Measurements from ENCODE around the gene GPR148.

Gene GPR148

GRCh38 chr2:130749641-130750040 lies 20.8 kb downstream of the GPR148 start:
- DNase-seq (ENCODE audit: low spot score): no peak

GRCh38 chr2:130754811-130755210 lies 25.9 kb downstream of the GPR148 start:
- DNase-seq (ENCODE audit: low spot score): no peak

GRCh38 chr2:130755256-130756052 lies 26.6 kb downstream of the GPR148 start, which contains the start of gene AMER3:
TSS of gene AMER3 (plus strand) at chr2:130755540. CDS start at chr2:130762073, 6,533 bp downstream.
- DNase-seq (ENCODE audit: low spot score): no peak

- peak; percentile 48 for DNase-seq (ENCODE audit: low spot score)
These were observed 27.4 kb downstream of the GPR148 start for GRCh38 chr2:130756053-130756873.

GRCh38 chr2:130756874-130757668 lies 28.2 kb downstream of the GPR148 start:
- no peak for DNase-seq (ENCODE audit: low spot score)

- no peak for DNase-seq (ENCODE audit: low spot score)
These were observed 31.3 kb downstream of the GPR148 start for GRCh38 chr2:130759906-130760753.

- DNase-seq (ENCODE audit: low spot score): no peak
These were observed 32.2 kb downstream of the GPR148 start for GRCh38 chr2:130760754-130761751.

GRCh38 chr2:130762031-130762909 lies 33.4 kb downstream of the GPR148 start:
- no peak for DNase-seq (ENCODE audit: low spot score)

- no peak for DNase-seq (ENCODE audit: low spot score)
These were observed 34.1 kb downstream of the GPR148 start for GRCh38 chr2:130762910-130763385.

GRCh38 chr2:130763405-130763804 lies 34.5 kb downstream of the GPR148 start:
- no peak for DNase-seq (ENCODE audit: low spot score)

GRCh38 chr2:130764035-130764820 lies 35.4 kb downstream of the GPR148 start:
- no peak for DNase-seq (ENCODE audit: low spot score)

- no peak for DNase-seq (ENCODE audit: low spot score)
These were observed 35.9 kb downstream of the GPR148 start for GRCh38 chr2:130764821-130765115.

GRCh38 chr2:130765464-130765863 lies 36.6 kb downstream of the GPR148 start:
- DNase-seq (ENCODE audit: low spot score): no peak

GRCh38 chr2:130766037-130766436 lies 37.2 kb downstream of the GPR148 start:
- DNase-seq (ENCODE audit: low spot score): no peak

- no peak for DNase-seq (ENCODE audit: low spot score)
These were observed 38.0 kb downstream of the GPR148 start for GRCh38 chr2:130766711-130767407.

- DNase-seq (ENCODE audit: low spot score): no peak
These were observed 38.5 kb downstream of the GPR148 start for GRCh38 chr2:130767408-130767775.

- no peak for DNase-seq (ENCODE audit: low spot score)
These were observed 39.5 kb downstream of the GPR148 start for GRCh38 chr2:130768191-130768855.

Measured in AG08396 (cell line).